Right ventricle myocardium inferior (tissue), 1 donor: ENCODE measurements around the gene ANKH. TPM values are rescaled to one million over a fixed set of nuclear protein-coding genes. Genes with fewer than 3 reads are reported as not detected.

Experiments
- ATAC-seq: fragments of 200-7000 bp; cut with Tn5 transposase; one replicate; pipeline ENCODE4 v1.9.1; 2020; ENCODE audit warnings: mild to moderate bottlenecking, moderate library complexity
- DNase-seq: peaks from one replicate; pipeline ENCODE4 v3.0.0; 2021; ENCODE audit errors: missing footprints
- intact Hi-C: fragments of 100-400 bp; cut with DNase I; formaldehyde crosslinking; loops from one replicate; pipeline ENCODE4 v1.11.0; 2022
- total RNA-seq: library from RNA; stranded (reverse); fragmentation: NEBNext Ultra II Directional; extraction: Animal tissue kit (Norgen Biotek cat#: 25700); gene quantifications from one replicate; pipeline ENCODE4 v1.2.1, GENCODE V29; 2021
- donor health status: DM: no; HTN: yes; CAD: no; lungs with severe emphysema.

Gene ANKH
- total RNA-seq, 1 donor from 2014 or later, result 156 TPM

DNA sequence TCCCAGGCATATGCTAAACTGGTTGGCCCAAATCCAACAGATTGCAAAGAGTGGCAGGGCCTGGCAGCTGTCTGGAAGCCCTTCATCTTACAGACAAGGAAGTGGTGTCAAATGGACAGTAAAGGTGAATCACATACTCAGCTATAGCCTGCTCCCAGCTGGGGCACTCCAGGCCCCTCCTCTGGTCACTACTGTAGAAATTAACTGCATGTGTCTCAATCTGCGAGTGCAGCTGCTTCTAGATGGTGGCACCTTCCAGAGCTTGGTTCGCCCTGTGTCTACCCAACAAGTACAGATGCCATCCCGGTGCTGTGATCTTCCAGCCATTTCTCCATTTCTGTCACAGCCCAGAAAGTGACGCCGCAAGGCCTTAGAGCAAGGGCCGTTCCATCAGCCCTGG is 156.9 kb downstream of the ANKH start:
- ATAC-seq, result peak; percentile 40
- intact Hi-C loops, result no loop called here
- DNase-seq, result no peak

DNA sequence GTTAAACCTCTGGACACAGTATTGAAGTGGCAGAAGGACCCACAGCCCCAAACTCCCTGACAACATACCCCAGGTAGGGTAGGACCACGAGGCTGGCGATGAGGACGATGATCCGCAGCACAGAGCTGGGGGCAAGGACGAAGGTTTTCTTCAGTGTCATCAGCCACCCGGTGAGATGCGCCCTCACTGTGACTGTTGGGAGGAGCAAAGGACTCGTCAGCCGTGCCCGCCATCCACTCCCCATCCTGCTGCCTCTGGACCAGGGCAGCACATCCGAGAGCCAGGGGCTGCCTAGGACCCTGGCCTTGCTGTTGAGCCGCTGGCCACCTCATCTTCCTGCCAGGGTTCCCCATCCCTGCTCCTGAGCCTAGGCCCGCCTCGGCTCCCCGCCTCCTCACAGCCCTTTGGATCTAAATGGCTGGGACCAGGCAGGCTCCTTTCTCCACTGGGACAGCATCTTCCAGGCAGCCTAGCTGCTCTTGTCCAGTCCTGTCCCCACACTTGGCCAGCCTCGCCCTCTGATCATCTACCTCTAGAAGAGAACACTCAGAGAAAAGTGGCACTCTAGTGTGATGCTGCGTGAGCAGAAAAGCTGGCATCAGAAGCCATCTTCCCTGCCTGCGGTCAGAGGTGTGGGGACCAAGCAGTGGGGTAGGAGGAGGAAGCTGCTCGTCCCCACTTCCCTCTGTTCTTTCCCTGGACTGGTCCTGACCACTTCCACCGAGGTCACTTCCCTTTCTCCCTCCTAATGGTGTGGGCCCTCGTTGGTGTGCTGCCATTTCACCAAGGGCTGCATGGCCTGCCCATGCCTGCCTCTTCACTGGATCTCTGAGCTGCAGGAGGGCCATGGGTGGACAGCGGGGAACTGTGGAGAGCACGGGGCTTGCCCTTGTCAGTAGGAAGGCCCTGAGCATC is 157.8 kb downstream of the ANKH start:
- no peak for ATAC-seq

DNA sequence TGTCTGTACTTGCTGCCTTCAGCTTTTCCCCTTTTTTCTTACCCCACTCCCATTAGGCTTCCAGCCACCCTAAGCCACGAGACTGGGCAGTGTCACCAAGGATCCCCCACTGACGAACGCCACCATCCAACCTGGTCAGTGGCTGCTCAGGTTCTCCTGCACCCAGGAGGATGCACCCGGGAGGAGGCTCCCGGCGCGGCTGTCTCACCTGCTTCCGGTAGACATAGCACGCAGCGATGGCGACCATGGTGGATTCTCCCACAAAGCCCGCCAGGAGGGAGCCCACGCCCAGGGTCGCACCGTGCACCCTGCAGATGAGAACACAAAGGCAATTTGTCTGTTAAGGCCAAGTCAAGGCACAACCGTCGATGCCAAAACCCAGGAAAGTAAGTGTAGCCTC is 158.9 kb downstream of the ANKH start:
- no peak for ATAC-seq
- DNase-seq, result peak; percentile 48
- intact Hi-C loops, result no loop called here

More for the DNA sequence above, 157.8 kb downstream of the ANKH start:
- intact Hi-C loops, result no loop called here
- peak; percentile 65 for DNase-seq

DNA sequence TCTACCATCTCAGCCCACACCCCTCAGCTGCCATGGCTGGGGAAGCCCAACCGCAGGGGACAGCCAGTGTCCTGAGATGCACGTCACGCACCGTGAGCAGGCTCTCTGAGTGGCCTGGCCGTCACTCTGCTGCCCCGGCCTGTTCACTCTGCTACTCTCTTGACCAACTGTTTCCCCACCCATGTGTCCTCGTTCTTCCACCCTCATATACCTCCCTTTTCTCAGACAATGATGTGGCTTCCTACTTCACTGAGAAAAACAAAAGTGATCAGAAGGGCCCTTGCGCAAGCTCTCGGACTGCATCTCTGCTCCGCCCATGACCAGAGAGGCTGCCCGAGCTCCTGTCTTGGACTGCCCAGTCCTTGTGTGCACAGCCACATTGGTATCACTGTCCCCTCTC is 159.4 kb downstream of the ANKH start:
- DNase-seq (peak; percentile 55), ATAC-seq (no peak)
- intact Hi-C loops, result no loop called here

DNA sequence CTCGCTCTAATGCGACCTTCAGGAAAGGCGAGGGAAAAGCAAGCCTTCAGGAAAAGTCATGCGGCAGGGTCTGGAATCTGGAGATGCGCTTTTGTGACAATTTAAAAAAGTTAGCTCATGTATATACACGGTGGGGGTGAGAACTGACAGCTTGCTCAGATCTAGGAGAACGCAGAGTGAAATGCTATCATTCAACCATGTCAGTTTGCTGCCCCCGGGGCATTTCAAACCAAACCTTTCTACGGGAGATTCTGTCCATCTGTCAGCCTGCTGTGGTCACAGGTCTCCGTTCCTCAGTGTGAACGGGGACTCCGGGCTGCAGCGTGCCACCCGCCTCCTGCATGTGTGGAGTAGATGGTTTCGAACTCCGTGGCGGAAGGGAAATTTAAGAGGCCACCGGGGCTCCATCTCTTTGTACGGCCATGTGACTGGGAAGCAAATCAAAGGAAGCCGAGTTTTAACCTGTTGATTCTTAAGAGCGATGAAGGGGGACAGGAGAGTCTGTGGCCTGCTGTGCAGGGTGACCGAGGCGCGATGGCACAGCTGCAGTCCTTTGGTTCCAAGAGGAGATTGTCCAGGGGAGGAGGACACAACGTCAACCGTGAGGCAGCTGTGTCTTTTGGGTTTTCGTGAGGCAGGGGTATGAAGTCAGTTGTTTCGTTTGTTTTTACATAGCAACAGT is 161.1 kb downstream of the ANKH start:
- ATAC-seq (no peak), DNase-seq (peak; percentile 44)
- intact Hi-C loops, result no loop called here

DNA sequence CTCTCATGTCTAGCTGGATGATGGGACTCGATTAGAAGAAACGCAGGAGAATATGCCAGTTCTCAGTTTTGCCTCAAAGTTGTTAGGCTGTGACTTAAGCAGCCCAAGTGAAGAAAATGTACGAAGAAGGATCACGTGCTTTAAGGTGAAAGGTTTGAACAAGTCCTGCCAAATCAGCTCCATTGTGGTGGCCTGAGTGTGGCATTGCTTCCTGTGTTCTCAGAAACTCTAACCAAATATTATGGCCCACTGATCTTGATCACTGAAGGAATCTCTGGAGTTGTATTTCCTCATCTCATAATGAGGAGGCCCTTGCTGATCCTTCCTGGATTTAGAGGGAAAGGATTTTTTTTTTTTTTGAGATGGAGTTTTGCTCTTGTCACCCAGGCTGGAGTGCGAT is 163.0 kb downstream of the ANKH start:
- no peak for DNase-seq
- intact Hi-C loops, result no loop called here
- no peak for ATAC-seq

DNA sequence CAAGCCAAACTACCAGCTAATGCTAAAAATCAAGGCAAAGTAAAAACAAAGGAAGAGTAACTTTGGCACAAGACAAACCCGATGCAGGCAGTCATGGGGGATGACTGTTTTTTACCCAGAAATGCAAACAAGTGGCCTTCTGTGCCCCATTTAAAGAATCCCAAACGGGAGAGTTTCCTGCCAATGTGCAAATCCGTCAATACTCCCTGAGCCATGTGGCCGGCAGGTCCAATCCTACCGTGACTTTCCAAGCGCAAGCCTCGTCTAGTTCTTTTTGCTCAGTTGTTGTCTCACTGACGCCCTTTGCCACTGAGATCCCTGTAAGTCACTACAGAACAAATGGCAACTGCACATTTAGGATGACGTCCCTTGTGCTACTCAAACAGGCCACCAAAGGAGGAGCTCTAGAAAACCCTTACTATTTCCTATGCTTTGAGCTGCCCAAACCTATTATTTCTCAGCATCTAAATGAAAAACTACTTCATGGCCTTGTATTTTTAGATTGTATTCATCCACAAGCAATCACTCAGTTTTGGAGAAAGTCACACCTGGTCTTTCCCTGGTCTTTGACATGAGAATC is 163.7 kb downstream of the ANKH start:
- ATAC-seq (no peak), DNase-seq (no peak)
- intact Hi-C loops, result no loop called here

DNA sequence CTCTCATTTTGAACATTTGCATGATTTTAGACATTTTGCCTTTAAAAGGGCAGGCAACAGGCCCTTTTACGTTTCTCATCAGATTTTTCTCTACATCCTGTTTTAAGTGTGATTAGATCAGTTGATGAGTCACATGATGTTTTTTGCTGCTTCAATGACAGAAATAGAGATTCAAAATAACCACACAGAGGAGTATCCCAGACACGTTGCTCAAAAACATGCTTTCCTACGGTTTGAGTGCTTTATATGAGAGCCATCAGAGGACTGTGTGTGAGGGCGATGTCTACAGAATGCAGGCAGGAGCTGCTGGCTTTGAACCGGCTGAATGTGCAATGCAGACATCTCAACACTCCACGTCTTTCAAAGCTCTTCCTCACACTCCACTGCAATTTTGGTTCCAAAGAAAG is 165.0 kb downstream of the ANKH start:
- ATAC-seq, result no peak
- no peak for DNase-seq

DNA sequence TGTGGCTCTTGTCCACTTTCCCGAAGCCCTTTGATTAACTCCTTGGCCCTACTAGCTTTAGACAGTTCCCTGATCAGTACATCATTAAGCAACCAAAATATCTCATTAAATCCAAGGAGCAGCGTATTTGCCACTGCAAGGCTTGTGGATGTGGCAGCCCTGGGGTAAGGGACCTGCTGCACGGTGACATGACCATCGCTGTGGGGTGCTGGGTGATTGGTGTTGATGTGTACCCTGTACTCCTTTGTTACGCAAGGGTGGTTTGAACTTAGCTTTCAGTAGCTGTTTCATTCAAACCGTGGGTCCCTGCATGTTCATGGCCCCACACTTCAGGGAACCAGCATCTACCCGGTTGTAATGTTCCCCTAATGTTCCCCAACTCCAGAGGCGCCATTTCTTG is 166.0 kb downstream of the ANKH start:
- no peak for DNase-seq
- ATAC-seq, result no peak
- intact Hi-C loops, result no loop called here

More for the DNA sequence above, 165.0 kb downstream of the ANKH start:
- intact Hi-C loops, result no loop called here

DNA sequence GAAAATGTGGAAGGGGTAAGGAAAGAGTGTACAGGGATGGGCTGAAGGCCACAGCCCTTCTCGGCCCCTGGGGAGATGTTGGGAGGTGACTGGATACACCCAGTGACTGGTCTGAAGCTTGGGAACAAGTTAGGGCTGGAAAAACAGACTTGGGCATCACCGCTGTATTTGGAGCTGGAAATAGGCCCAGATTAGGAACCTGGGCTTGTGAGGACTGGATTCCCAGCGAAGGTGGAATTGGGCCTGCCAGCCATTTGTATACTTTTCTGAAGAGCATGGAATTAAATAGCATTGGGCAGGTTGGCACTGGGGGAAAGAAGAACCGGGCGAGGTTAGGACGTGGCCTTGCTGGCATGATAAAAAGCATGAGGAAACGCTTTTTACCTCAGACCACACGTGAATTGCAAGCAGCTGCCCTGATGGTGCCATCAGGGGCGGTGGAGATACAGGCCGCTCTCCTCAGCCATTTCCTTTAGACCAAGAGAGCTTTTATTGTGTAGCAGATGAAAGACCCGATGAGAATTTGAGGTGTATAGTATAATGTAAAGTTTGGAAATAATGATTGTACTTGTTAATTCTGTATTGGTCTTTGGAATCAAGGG is 169.2 kb downstream of the ANKH start:
- ATAC-seq, result no peak
- DNase-seq, result no peak
- intact Hi-C loops, result no loop called here

DNA sequence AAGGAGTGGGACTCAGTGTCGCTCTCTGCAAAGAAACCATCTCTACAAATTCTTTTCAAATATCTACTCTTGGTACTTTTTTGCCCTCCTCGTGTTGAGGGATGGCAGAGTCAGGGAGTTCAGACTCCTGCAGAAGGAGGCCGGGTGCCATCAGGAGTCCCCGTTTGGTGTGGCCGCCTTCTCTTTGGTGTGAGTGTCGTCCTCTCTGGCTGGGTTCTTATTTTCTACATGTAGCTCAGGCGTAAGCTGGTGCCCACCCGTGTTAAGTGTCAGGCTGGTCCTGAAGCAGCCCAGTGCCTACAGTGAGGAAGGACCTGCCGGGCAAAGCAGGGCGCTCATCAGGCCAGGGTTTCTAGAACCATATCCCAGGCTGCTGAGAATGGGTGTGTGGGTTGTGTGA is 170.0 kb downstream of the ANKH start:
- ATAC-seq, result no peak

DNA sequence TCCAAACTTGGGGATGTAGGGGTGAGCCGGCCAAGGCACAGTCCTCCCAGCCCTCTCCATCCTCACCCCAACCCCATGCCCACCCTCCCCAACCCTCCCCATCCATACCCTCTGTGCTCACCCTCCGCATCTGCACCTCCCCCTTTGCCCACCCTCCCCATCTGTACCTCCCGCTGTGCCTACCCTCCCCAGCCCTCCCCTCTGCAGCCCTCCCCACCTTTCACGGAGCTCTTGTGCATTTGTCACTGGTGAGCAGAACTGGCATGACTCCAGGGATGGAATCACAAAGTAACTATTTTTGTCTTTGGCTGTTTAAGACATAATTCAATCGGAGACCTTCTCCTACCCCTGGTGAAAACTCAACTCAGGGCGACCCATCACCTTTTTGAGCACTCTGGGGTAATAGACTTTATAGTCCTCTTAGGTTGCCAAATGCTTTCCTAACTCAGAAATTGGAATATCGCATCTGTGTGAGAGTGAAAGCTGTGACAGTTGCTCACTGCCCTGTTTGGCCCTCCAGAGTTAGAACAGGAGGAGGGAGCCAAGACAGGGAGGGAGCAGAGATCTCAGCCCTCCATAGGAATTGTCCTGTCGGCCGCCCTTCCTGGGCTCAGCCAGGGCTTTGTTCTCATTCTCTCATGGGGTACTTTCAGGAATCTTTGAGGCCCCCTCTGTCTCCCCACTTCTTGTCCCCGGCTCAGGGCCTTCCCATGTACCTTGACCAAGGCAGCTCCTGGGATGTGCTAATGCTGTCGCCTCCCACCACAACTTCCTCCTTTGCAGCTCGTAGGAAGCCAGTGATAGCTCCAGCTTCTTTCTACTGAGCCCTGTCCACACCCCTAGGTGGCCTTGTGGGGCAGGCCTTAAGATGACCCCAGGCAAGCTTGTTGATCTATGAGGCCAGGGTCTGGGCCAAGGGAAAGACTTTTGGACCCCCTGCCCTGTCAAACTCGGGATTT is 170.8 kb downstream of the ANKH start:
- no peak for DNase-seq
- peak; percentile 74 for ATAC-seq
- intact Hi-C loops, result no loop called here

More for the DNA sequence above, 170.0 kb downstream of the ANKH start:
- no peak for DNase-seq
- intact Hi-C loops, result no loop called here

DNA sequence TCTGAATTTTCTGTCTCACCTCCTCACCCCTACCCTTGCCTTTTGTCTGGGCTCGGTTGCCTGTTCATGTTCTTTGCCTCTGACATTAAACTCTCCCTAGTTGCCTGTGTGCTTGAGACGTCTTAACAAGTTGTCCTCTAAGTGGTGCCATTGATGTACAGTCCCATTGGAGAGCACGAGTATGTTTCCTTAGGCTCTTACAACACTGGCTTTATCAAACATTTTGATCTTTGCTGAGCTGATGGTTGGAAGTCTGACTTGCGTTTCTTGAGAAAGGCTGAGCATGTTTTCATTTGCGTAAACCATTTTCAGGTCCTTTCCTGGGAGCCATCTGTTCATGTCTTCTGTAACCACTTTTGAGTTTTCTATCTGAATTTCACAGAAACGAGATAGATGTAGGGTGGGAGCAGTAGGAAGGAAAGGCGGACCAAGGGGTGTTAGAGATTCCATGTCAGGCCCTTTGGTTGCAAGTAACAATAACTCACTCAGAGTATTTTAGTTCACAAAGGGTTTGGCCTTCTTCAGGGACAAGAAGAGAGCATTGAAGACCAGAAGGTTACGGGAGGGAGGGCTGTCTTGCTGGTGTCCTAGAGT is 171.7 kb downstream of the ANKH start:
- intact Hi-C loops, result no loop called here
- no peak for DNase-seq
- no peak for ATAC-seq

DNA sequence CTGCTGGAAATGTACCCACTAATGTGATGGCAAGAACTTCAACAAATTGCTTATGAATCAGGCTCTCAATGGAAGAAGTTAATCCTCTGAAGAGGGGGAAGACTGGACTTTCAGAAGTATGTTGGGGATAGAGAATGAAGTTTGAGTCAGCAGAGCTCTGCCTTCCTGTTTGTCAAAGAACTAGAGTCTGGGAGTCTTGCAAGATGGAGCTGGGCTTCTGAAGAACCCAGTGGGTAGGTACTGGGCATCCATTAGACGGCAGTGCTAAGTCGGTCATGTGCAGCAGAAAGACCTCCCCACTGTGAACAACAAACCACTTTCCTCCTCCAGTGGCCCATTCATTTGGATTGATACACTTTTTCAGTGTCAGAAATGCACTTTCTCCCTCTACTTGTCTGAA is 172.4 kb downstream of the ANKH start:
- DNase-seq, result no peak
- ATAC-seq, result no peak
- intact Hi-C loops, result no loop called here

DNA sequence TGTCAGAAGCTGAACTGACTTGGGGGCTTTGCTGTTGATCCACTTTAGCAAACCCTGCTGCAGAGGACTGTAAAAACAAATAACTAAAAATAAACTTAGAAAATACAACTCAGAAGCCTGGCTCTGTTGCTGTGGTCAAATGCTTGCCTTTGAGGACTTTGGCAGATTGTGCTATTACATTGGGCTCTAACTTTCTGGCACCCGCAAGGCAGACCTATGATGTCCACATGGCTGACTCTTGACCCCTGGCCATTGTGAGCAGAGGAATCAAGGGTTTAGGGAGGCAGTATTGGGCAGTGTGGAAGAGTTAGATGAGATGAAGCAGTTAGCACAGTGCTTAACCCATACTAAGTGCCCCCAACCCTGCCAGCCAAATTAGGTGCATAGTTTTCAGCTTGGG is 173.1 kb downstream of the ANKH start:
- intact Hi-C loops, result no loop called here
- DNase-seq, result no peak
- ATAC-seq, result no peak

DNA sequence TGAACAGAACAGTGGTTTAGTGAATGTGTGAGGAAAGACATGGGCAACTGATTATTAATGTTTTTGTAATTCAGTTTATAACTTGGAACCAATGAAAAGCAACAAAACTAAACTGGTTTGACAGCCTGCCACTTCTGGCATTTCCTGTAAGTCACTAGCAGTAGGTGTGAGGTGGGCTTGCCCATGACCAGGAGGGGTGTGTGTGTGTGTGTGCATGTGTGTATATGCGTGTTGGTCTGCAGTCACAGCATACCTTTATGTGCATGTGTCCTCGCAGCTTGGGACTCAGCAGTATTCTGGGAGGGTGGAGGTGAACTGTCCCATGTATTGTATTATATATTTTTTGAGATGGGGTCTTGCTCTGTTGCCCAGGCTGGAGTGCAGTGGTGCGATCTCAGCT is 174.7 kb downstream of the ANKH start:
- ATAC-seq (no peak), DNase-seq (no peak)
- intact Hi-C loops, result no loop called here

DNA sequence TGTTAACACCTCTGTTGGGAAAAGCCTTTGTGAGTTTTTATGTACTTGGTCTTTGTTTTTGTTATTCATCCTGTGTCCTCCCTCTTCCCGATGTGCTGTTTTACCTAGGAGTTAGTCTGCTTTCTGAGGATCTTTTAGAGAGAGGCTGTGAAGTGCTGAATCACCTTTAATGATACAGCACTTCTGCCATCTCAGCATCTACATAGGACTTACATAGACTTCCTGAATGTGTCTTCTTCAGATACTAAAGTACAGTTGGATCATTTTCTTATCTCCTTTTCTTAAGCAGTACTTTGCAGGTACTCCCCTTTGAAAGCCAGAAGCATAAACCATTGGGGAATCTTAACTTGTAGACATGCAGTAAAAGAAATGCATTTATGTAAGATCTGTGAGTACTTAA is 175.5 kb downstream of the ANKH start:
- intact Hi-C loops, result no loop called here
- DNase-seq (no peak), ATAC-seq (no peak)

DNA sequence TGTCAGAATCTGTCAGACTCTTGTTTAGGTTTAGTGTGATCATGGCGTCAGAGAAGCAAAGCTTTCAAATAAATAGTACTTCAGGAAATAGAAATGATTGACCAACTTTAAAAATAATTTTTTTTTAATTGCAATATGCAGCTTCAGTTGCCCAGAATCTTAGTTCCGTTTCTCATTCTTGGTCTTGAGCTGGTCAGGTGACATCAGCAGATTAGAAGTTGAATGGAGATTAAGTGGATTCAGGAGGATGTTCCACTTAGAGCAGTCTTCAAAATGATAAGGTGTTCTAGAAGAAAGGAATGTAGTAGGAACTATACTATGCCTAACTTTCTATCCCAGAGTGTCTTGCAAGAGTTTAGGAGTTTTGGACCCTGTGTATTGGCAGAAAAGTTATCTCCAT is 176.4 kb downstream of the ANKH start:
- ATAC-seq (no peak), DNase-seq (no peak)
- intact Hi-C loops, result no loop called here
